Endothelial cell of umbilical vein (primary cell): ENCODE data around the gene GPR89A. TPM values are rescaled to one million over a fixed set of nuclear protein-coding genes. Genes with fewer than 3 reads are reported as not detected.

Experiments used
- BruUV-seq: library from RNA; stranded (reverse); fragments of 400-500 nt; replicated peaks from 2 replicates; lab custom pipeline; 2021; lab: Mats Ljungman, UMichigan
- CTCF ChIA-PET: fragments of 300-600, 350-600 bp; sonication (Branson Sonifier 250); formaldehyde crosslinking; loops from one replicate; lab custom pipeline; 2021; ENCODE audit warnings: antibody characterized with exemption, inconsistent platforms; lab: Charles Lee
- POLR2A ChIA-PET: fragments of 300-600, 350-600 bp; sonication (Branson Sonifier 250); formaldehyde crosslinking; loops from one replicate; lab custom pipeline; 2021; ENCODE audit warnings: antibody characterized with exemption, inconsistent platforms; lab: Charles Lee
- DNase-seq: peaks from one replicate; pipeline ENCODE4 v3.0.0-alpha.2; 2011; ENCODE audit warnings: low read depth, low spot score
- FAIRE-seq: peaks from 2 replicates; lab custom pipeline; 2011; peaks lifted over from hg19 to GRCh38; lab: Jason Lieb, UNC
- H2AFZ ChIP-seq: 2 replicates; pipeline ENCODE4 v1.6.0; 2012; ENCODE audit warnings: low read depth, low read length, control low read depth, inconsistent platforms
- H3K27ac ChIP-seq: 2 replicates; pipeline ENCODE4 v1.5.1; 2011; ENCODE audit warnings: low read depth, mild to moderate bottlenecking, control low read depth, low read length, moderate library complexity; ENCODE audit not compliant: insufficient read depth
- H3K27me3 ChIP-seq, 2 experiments: 2 replicates each; pipeline versions ENCODE4 v1.6.0 to v1.6.1; 2011; ENCODE audit warnings: low read length in 2 of 2, mixed read lengths in 1 of 2; ENCODE audit not compliant: control insufficient read depth in 2 of 2, insufficient read depth in 2 of 2
- H3K36me3 ChIP-seq, 2 experiments: 2 replicates in 1 of 2; 3 replicates in 1 of 2; pipeline ENCODE4 v1.5.1; 2011; ENCODE audit warnings: low read length in 2 of 2, mild to moderate bottlenecking in 1 of 2, moderate library complexity in 1 of 2; ENCODE audit not compliant: control insufficient read depth in 2 of 2, insufficient read depth in 2 of 2; ENCODE audit errors: extremely low read depth in 1 of 2
- H3K4me1 ChIP-seq: 3 replicates; pipeline ENCODE4 v1.5.1; 2011; ENCODE audit warnings: mild to moderate bottlenecking, low read length; ENCODE audit not compliant: control insufficient read depth, insufficient read depth; ENCODE audit errors: extremely low read depth
- H3K4me2 ChIP-seq: 2 replicates; pipeline ENCODE4 v1.6.1; 2011; ENCODE audit warnings: low read length, control low read depth, mixed read lengths; ENCODE audit not compliant: insufficient read depth
- H3K4me3 ChIP-seq, 3 experiments: fragments of 200-600 bp in 1 of 3; sonication (generic), shearing (Covaris generic) in 1 of 3; replicated peaks in 1 of 3; 2 replicates each; pipeline ENCODE4 v1.5.1; 2011 to 2016; ENCODE audit warnings: control low read depth in 3 of 3, low read length in 3 of 3, mild to moderate bottlenecking in 2 of 3, inconsistent platforms in 1 of 3, low read depth in 1 of 3, moderate library complexity in 1 of 3; ENCODE audit not compliant: insufficient read depth in 1 of 3
- H3K79me2 ChIP-seq: 2 replicates; pipeline ENCODE4 v1.6.0; 2012; ENCODE audit warnings: low read length, inconsistent platforms; ENCODE audit not compliant: control insufficient read depth, insufficient read depth
- H3K9ac ChIP-seq: replicated peaks from 2 replicates; pipeline ENCODE3; 2011; ENCODE audit warnings: low read length, control low read depth; ENCODE audit not compliant: insufficient read depth; ENCODE audit errors: extremely low read depth
- H3K9me1 ChIP-seq: replicated peaks from 3 replicates; pipeline ENCODE4 v1.6.0; 2011; ENCODE audit warnings: mild to moderate bottlenecking, low read length; ENCODE audit not compliant: control insufficient read depth, insufficient read depth; ENCODE audit errors: extremely low read depth
- H3K9me3 ChIP-seq: replicated peaks from 2 replicates; pipeline ENCODE4 v1.5.1; 2012; ENCODE audit warnings: low read length, inconsistent platforms; ENCODE audit not compliant: control insufficient read depth, insufficient read depth
- H4K20me1 ChIP-seq: replicated peaks from 2 replicates; pipeline ENCODE3; 2011; ENCODE audit warnings: mild to moderate bottlenecking, low read length; ENCODE audit not compliant: control insufficient read depth, insufficient read depth; ENCODE audit errors: extremely low read depth
- CTCF ChIP-seq, 2 donors: IDR thresholded peaks; 1 replicate in 1 of 2; 2 replicates in 1 of 2; pipeline ENCODE4 v1.5.1; 2011; ENCODE audit warnings: low read length in 2 of 2, mild to moderate bottlenecking in 2 of 2, moderate library complexity in 2 of 2, control low read depth in 1 of 2, inconsistent platforms in 1 of 2, low read depth in 1 of 2; ENCODE audit not compliant: insufficient read depth in 1 of 2; ENCODE audit errors: extremely low read depth in 1 of 2
- EZH2 ChIP-seq: IDR thresholded peaks from 2 replicates; pipeline ENCODE4 v1.6.1; 2012; ENCODE audit warnings: borderline replicate concordance, low read depth, mild to moderate bottlenecking, moderate library complexity, low read length, inconsistent platforms; ENCODE audit not compliant: severe bottlenecking
- FOS ChIP-seq: IDR thresholded peaks from 2 replicates; pipeline ENCODE4 v1.6.1; 2011; ENCODE audit warnings: mild to moderate bottlenecking, low read length, moderate library complexity, borderline replicate concordance; ENCODE audit not compliant: insufficient read depth
- GATA2 ChIP-seq: IDR thresholded peaks from 2 replicates; pipeline ENCODE4 v1.7.0; 2011; ENCODE audit warnings: low read depth, mild to moderate bottlenecking, moderate library complexity, mixed read lengths, low read length; ENCODE audit not compliant: insufficient read length, insufficient read depth
- JUN ChIP-seq: IDR thresholded peaks from 2 replicates; pipeline ENCODE4 v1.6.1; 2011; ENCODE audit warnings: borderline replicate concordance, low read depth; ENCODE audit not compliant: insufficient read length, insufficient read depth
- MAX ChIP-seq: IDR thresholded peaks from 2 replicates; pipeline ENCODE4 v1.6.1; 2011; ENCODE audit not compliant: insufficient read depth, insufficient read length
- MYC ChIP-seq: IDR thresholded peaks from one replicate; pipeline ENCODE4 v1.6.1; 2011; ENCODE audit warnings: mild to moderate bottlenecking, low read depth, low read length
- POLR2A ChIP-seq: IDR thresholded peaks from 2 replicates; pipeline ENCODE4 v1.6.1; 2012; ENCODE audit warnings: low read depth, mild to moderate bottlenecking, control low read depth, low read length
- POLR2AphosphoS5 ChIP-seq: IDR thresholded peaks from 2 replicates; pipeline ENCODE4 v1.6.1; 2012; ENCODE audit warnings: low read depth, mild to moderate bottlenecking, control low read depth, low read length, moderate library complexity; ENCODE audit not compliant: insufficient read depth
- dilution Hi-C: fragments of 300-500 bp; cut with MboI; formaldehyde crosslinking; loops from one replicate; pipeline ENCODE4 v1.15.0; 2019; ENCODE audit warnings: low sequenced_read_pairs; ENCODE audit not compliant: extremely low pct_ligation_motif_present
- intact Hi-C: fragments of 100-400 bp; cut with micrococcal nuclease; formaldehyde crosslinking; loops from one replicate; pipeline ENCODE4 v1.10.0; 2022
- polyA plus RNA-seq, 4 experiments: library from polyadenylated mRNA; depleted of rRNA in 3 of 4; stranded (reverse) in 3 of 4; unstranded in 1 of 4; fragments of >200 nt; gene quantifications; 2 replicates each; pipeline versions ENCODE4 v1.2.1 to v1.2.3, GENCODE V29; 2011 to 2012; ENCODE audit warnings: missing spikeins in 1 of 4
- total RNA-seq: library from RNA; stranded (reverse); gene quantifications from 2 replicates; pipeline ENCODE4 v1.2.3, GENCODE V29; 2021

Gene GPR89A
- total and polyA plus RNA-seq, 2 donors (not counting 3 experiments of a cell fraction or from before 2014, with no cell fraction given): 13.8 to 35.7 TPM

- Histone ChIP-seq H3K4me3 (no peak overlapping the region), H4K20me1 (no peaks in the 10 kb centered on the region), H3K36me3 (no peaks in the 10 kb centered on the region), H2AFZ (no peak overlapping the region), H3K9me3 (no peaks in the 10 kb centered on the region), H3K4me1 (no peaks in the 10 kb centered on the region), H3K9me1 (no peaks in the 10 kb centered on the region), H3K79me2 (no peaks in the 10 kb centered on the region), H3K27me3 (no peaks in the 10 kb centered on the region), H3K27ac (no peak overlapping the region), H3K9ac (no peak overlapping the region), H3K4me2 (no peak overlapping the region)
- ChIA-PET CTCF (no interaction called here), POLR2A (no interaction called here)
- intact Hi-C loops: no loop called here
- dilution Hi-C loops: no loop called here
- BruUV-seq: no TSS peak
- DNase-seq (no peak), FAIRE-seq (no peak)
- TF ChIP-seq POLR2AphosphoS5 (no peak), CTCF (IDR thresholded peaks at IDR 0.05; ENCODE audit: extremely low read depth in 1 of 2, insufficient read depth in 1 of 2, low read depth in 1 of 2, low read length in 2 of 2) (no peak), EZH2 (no peak), POLR2A (no peak), MAX (no peak), FOS (no peak), MYC (no peak), GATA2 (no peak), JUN (no peak)
Observed at GRCh38 chr1:145689922-145690321, 82.1 kb downstream of the GPR89A start.
